ENCODE measurements around the gene RASEF.

- TF ChIP-seq CTCF (IDR thresholded peaks at IDR 0.05; ENCODE audit: extremely low read depth in 1 of 2, insufficient read depth in 1 of 2, low read depth in 1 of 2, low read length in 2 of 2), result no peak
- TF ChIP-seq EZH2 (IDR thresholded peaks at IDR 0.05; ENCODE audit: borderline replicate concordance, low read depth, low read length, severe bottlenecking), result no peak
- no peak for TF ChIP-seq POLR2A (IDR thresholded peaks at IDR 0.05; ENCODE audit: low read depth, low read length)
- TF ChIP-seq POLR2AphosphoS5 (IDR thresholded peaks at IDR 0.05; ENCODE audit: insufficient read depth, low read depth, low read length), result no peak
Measured at GRCh38 chr9:83066771-83067170, 3.8 kb upstream of the RASEF start.
